ENCODE measurements around the gene CAPN10.

- TF ChIP-seq CTCF (IDR thresholded peaks at IDR 0.05), result no peak
- no peak for TF ChIP-seq POLR2A (IDR thresholded peaks at IDR 0.05)
These were observed 25.2 kb downstream of the CAPN10 start for GRCh38 chr2:240611601-240612210.
